Prostate gland (tissue), 2 donors: ENCODE measurements around the gene TMEM184A.

Experiments used
- CTCF ChIP-seq, 4 experiments: fragments of 200-600 bp in 2 of 4; fragments of 450-650 bp in 2 of 4; sonication (generic) in 2 of 4; IDR thresholded peaks; 1 replicate in 3 of 4; 2 replicates in 1 of 4; pipeline ENCODE4 v1.5.1; 2016 to 2019; ENCODE audit warnings: antibody characterized with exemption in 4 of 4, mild to moderate bottlenecking in 2 of 4, moderate library complexity in 2 of 4
- POLR2A ChIP-seq: fragments of 450-650 bp; IDR thresholded peaks from one replicate; pipeline ENCODE4 v1.6.1; 2016; ENCODE audit warnings: antibody characterized with exemption, mild to moderate bottlenecking
- POLR2AphosphoS5 ChIP-seq: sonication (generic); formaldehyde crosslinking; IDR thresholded peaks from one replicate; pipeline ENCODE4 v1.6.1; 2017; ENCODE audit warnings: antibody characterized with exemption

GRCh38 chr7:1498370-1499305 lies 57.4 kb downstream of the TMEM184A start:
- TF ChIP-seq POLR2A = no peak
- no peak for TF ChIP-seq POLR2AphosphoS5
- no peak for TF ChIP-seq CTCF (IDR thresholded peaks at IDR 0.05)
